Measurements from ENCODE around the gene MUC21.

DNA sequence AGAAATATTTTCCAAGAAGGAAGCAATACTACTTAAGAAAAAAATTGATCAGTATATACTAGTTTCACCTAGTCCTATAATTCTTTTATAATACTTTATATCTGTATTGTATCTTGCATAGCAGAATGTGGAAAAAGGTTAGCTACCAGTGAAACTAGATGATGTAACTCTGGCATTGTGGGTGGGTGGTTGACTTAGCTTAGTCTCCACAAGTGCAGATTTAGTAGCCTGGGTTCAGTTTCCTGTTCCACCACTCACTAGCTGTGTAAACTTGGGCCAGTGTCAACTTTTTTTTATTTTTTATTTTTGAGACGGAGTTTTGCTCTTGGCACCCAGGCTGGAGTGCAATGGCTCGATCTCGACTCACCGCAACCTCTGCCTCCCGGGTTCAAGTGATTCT lies 2.0 kb downstream of the MUC21 start:
- TF ChIP-seq, protein P1, sequence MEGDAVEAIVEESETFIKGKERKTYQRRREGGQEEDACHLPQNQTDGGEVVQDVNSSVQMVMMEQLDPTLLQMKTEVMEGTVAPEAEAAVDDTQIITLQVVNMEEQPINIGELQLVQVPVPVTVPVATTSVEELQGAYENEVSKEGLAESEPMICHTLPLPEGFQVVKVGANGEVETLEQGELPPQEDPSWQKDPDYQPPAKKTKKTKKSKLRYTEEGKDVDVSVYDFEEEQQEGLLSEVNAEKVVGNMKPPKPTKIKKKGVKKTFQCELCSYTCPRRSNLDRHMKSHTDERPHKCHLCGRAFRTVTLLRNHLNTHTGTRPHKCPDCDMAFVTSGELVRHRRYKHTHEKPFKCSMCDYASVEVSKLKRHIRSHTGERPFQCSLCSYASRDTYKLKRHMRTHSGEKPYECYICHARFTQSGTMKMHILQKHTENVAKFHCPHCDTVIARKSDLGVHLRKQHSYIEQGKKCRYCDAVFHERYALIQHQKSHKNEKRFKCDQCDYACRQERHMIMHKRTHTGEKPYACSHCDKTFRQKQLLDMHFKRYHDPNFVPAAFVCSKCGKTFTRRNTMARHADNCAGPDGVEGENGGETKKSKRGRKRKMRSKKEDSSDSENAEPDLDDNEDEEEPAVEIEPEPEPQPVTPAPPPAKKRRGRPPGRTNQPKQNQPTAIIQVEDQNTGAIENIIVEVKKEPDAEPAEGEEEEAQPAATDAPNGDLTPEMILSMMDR (IDR thresholded peaks at IDR 0.05): no peak
- no peak for TF ChIP-seq POLR2AphosphoS5 (IDR thresholded peaks at IDR 0.05; ENCODE audit: low read depth, low read length)
- TF ChIP-seq, protein P2, sequence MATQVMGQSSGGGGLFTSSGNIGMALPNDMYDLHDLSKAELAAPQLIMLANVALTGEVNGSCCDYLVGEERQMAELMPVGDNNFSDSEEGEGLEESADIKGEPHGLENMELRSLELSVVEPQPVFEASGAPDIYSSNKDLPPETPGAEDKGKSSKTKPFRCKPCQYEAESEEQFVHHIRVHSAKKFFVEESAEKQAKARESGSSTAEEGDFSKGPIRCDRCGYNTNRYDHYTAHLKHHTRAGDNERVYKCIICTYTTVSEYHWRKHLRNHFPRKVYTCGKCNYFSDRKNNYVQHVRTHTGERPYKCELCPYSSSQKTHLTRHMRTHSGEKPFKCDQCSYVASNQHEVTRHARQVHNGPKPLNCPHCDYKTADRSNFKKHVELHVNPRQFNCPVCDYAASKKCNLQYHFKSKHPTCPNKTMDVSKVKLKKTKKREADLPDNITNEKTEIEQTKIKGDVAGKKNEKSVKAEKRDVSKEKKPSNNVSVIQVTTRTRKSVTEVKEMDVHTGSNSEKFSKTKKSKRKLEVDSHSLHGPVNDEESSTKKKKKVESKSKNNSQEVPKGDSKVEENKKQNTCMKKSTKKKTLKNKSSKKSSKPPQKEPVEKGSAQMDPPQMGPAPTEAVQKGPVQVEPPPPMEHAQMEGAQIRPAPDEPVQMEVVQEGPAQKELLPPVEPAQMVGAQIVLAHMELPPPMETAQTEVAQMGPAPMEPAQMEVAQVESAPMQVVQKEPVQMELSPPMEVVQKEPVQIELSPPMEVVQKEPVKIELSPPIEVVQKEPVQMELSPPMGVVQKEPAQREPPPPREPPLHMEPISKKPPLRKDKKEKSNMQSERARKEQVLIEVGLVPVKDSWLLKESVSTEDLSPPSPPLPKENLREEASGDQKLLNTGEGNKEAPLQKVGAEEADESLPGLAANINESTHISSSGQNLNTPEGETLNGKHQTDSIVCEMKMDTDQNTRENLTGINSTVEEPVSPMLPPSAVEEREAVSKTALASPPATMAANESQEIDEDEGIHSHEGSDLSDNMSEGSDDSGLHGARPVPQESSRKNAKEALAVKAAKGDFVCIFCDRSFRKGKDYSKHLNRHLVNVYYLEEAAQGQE (IDR thresholded peaks at IDR 0.05; ENCODE audit: insufficient read depth in 1 of 2, low read depth in 2 of 2, low read length in 1 of 2): no peak
- no peak for TF ChIP-seq TCF7L2 (IDR thresholded peaks at IDR 0.05; ENCODE audit: low read depth, low read length)

Data from Panc1 (cell line).